ENCODE measurements around the gene SLIT3. TPM values are rescaled to one million over a fixed set of nuclear protein-coding genes. Genes with fewer than 3 reads are reported as not detected.

The SLIT3 gene
- total and polyA plus RNA-seq, 2 experiments from 2014 or later = 0.59 to 0.71 TPM

DNA sequence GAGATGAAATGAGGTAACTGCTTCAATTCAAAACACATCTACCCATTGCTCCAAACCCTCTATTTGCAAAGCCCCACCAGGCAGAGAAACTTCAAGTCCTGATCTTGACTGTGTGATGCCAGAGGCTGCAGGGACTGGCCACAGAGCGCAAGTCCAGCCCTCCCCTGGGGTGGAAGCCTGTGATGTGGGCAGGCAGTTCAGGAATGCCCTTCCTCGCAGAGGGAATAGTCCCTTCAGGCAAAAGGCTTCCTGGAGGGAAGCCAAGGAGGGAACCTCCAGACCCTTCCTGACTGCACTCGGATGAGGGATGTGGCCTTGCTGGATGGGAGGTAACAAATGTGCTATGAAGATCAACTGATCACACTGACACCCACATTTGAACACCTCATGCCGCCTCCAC is 131.2 kb downstream of the SLIT3 start:
- Histone ChIP-seq H3K27ac (ENCODE audit: low read depth) (no peak overlapping the region), H3K36me3 (ENCODE audit: insufficient read depth) (no peaks in the 10 kb centered on the region), H3K27me3 (ENCODE audit: insufficient read depth) (no peaks in the 10 kb centered on the region), H3K79me2 (replicated peaks; ENCODE audit: insufficient read depth) (no peaks in the 10 kb centered on the region), H4K20me1 (replicated peaks; ENCODE audit: insufficient read depth) (no peaks in the 10 kb centered on the region), H3F3A (replicated peaks; ENCODE audit: low read depth) (no peaks in the 10 kb centered on the region), H3K9me2 (ENCODE audit: insufficient read depth) (peaks cover 9% of the 10 kb centered on the region), H3K4me3 (no peak overlapping the region), H3K4me1 (ENCODE audit: insufficient read depth) (peaks cover 13% of the 10 kb centered on the region; the same call in 1 of the 2 replicates), H2AFZ (no peak overlapping the region), H3K4me2 (no peak overlapping the region)
- no peaks in the 10 kb centered on the region for H3K36me3 Mint-ChIP-seq (ENCODE audit: low read depth)
- ATAC-seq (no peak), DNase-seq (ENCODE audit: low spot score) (no peak)
- H3K4me1 Mint-ChIP-seq = peaks cover 12% of the 10 kb centered on the region
- H3K27ac Mint-ChIP-seq = no peak overlapping the region
- H3K27me3 Mint-ChIP-seq (ENCODE audit: insufficient read depth, low read depth, poor library complexity) = peaks cover 2% of the 10 kb centered on the region
- H3K4me3 Mint-ChIP-seq = no peak overlapping the region
- TF ChIP-seq, protein P1, sequence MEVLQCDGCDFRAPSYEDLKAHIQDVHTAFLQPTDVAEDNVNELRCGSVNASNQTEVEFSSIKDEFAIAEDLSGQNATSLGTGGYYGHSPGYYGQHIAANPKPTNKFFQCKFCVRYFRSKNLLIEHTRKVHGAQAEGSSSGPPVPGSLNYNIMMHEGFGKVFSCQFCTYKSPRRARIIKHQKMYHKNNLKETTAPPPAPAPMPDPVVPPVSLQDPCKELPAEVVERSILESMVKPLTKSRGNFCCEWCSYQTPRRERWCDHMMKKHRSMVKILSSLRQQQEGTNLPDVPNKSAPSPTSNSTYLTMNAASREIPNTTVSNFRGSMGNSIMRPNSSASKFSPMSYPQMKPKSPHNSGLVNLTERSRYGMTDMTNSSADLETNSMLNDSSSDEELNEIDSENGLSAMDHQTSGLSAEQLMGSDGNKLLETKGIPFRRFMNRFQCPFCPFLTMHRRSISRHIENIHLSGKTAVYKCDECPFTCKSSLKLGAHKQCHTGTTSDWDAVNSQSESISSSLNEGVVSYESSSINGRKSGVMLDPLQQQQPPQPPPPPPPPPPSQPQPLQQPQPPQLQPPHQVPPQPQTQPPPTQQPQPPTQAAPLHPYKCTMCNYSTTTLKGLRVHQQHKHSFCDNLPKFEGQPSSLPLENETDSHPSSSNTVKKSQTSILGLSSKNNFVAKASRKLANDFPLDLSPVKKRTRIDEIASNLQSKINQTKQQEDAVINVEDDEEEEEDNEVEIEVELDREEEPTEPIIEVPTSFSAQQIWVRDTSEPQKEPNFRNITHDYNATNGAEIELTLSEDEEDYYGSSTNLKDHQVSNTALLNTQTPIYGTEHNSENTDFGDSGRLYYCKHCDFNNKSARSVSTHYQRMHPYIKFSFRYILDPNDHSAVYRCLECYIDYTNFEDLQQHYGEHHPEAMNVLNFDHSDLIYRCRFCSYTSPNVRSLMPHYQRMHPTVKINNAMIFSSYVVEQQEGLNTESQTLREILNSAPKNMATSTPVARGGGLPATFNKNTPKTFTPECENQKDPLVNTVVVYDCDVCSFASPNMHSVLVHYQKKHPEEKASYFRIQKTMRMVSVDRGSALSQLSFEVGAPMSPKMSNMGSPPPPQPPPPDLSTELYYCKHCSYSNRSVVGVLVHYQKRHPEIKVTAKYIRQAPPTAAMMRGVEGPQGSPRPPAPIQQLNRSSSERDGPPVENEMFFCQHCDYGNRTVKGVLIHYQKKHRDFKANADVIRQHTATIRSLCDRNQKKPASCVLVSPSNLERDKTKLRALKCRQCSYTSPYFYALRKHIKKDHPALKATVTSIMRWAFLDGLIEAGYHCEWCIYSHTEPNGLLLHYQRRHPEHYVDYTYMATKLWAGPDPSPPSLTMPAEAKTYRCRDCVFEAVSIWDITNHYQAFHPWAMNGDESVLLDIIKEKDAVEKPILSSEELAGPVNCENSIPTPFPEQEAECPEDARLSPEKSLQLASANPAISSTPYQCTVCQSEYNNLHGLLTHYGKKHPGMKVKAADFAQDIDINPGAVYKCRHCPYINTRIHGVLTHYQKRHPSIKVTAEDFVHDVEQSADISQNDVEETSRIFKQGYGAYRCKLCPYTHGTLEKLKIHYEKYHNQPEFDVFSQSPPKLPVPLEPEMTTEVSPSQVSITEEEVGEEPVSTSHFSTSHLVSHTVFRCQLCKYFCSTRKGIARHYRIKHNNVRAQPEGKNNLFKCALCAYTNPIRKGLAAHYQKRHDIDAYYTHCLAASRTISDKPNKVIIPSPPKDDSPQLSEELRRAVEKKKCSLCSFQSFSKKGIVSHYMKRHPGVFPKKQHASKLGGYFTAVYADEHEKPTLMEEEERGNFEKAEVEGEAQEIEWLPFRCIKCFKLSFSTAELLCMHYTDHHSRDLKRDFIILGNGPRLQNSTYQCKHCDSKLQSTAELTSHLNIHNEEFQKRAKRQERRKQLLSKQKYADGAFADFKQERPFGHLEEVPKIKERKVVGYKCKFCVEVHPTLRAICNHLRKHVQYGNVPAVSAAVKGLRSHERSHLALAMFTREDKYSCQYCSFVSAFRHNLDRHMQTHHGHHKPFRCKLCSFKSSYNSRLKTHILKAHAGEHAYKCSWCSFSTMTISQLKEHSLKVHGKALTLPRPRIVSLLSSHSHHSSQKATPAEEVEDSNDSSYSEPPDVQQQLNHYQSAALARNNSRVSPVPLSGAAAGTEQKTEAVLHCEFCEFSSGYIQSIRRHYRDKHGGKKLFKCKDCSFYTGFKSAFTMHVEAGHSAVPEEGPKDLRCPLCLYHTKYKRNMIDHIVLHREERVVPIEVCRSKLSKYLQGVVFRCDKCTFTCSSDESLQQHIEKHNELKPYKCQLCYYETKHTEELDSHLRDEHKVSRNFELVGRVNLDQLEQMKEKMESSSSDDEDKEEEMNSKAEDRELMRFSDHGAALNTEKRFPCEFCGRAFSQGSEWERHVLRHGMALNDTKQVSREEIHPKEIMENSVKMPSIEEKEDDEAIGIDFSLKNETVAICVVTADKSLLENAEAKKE (CRISPR knock-in tag; IDR thresholded peaks at IDR 0.05) = no peak
- no peak for TF ChIP-seq ZNF114 (CRISPR knock-in tag; IDR thresholded peaks at IDR 0.05)
- no peak for TF ChIP-seq CREB1 (CRISPR knock-in tag; IDR thresholded peaks at IDR 0.05; ENCODE audit: low read depth)
- TF ChIP-seq, protein P2, sequence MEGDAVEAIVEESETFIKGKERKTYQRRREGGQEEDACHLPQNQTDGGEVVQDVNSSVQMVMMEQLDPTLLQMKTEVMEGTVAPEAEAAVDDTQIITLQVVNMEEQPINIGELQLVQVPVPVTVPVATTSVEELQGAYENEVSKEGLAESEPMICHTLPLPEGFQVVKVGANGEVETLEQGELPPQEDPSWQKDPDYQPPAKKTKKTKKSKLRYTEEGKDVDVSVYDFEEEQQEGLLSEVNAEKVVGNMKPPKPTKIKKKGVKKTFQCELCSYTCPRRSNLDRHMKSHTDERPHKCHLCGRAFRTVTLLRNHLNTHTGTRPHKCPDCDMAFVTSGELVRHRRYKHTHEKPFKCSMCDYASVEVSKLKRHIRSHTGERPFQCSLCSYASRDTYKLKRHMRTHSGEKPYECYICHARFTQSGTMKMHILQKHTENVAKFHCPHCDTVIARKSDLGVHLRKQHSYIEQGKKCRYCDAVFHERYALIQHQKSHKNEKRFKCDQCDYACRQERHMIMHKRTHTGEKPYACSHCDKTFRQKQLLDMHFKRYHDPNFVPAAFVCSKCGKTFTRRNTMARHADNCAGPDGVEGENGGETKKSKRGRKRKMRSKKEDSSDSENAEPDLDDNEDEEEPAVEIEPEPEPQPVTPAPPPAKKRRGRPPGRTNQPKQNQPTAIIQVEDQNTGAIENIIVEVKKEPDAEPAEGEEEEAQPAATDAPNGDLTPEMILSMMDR (conservative IDR thresholded peaks at IDR 0.05; ENCODE audit: low read depth in 2 of 2) = no peak
- no peak for TF ChIP-seq EZH2phosphoT487 (IDR thresholded peaks at IDR 0.05; ENCODE audit: unreplicated experiment)
- TF ChIP-seq, protein P3, sequence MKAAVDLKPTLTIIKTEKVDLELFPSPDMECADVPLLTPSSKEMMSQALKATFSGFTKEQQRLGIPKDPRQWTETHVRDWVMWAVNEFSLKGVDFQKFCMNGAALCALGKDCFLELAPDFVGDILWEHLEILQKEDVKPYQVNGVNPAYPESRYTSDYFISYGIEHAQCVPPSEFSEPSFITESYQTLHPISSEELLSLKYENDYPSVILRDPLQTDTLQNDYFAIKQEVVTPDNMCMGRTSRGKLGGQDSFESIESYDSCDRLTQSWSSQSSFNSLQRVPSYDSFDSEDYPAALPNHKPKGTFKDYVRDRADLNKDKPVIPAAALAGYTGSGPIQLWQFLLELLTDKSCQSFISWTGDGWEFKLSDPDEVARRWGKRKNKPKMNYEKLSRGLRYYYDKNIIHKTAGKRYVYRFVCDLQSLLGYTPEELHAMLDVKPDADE (IDR thresholded peaks at IDR 0.05) = no peak
- no peak for TF ChIP-seq STAT1 (IDR thresholded peaks at IDR 0.05; ENCODE audit: unreplicated experiment)
- TF ChIP-seq EZH2 (IDR thresholded peaks at IDR 0.05; ENCODE audit: low read depth, unreplicated experiment) = no peak
- TF ChIP-seq JUNB (IDR thresholded peaks at IDR 0.05; ENCODE audit: unreplicated experiment) = no peak
- no peak for TF ChIP-seq NANOG (IDR thresholded peaks at IDR 0.05; ENCODE audit: borderline replicate concordance)
- no peak for TF ChIP-seq POLR2AphosphoS5 (IDR thresholded peaks at IDR 0.05; ENCODE audit: low read depth)
- TF ChIP-seq, protein P4, sequence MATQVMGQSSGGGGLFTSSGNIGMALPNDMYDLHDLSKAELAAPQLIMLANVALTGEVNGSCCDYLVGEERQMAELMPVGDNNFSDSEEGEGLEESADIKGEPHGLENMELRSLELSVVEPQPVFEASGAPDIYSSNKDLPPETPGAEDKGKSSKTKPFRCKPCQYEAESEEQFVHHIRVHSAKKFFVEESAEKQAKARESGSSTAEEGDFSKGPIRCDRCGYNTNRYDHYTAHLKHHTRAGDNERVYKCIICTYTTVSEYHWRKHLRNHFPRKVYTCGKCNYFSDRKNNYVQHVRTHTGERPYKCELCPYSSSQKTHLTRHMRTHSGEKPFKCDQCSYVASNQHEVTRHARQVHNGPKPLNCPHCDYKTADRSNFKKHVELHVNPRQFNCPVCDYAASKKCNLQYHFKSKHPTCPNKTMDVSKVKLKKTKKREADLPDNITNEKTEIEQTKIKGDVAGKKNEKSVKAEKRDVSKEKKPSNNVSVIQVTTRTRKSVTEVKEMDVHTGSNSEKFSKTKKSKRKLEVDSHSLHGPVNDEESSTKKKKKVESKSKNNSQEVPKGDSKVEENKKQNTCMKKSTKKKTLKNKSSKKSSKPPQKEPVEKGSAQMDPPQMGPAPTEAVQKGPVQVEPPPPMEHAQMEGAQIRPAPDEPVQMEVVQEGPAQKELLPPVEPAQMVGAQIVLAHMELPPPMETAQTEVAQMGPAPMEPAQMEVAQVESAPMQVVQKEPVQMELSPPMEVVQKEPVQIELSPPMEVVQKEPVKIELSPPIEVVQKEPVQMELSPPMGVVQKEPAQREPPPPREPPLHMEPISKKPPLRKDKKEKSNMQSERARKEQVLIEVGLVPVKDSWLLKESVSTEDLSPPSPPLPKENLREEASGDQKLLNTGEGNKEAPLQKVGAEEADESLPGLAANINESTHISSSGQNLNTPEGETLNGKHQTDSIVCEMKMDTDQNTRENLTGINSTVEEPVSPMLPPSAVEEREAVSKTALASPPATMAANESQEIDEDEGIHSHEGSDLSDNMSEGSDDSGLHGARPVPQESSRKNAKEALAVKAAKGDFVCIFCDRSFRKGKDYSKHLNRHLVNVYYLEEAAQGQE (IDR thresholded peaks at IDR 0.05; ENCODE audit: unreplicated experiment) = no peak
- TF ChIP-seq ZNF331 (CRISPR knock-in tag; IDR thresholded peaks at IDR 0.05; ENCODE audit: low read depth) = no peak
- no peaks in the 10 kb centered on the region; the same call in 2 of the 3 replicates for H3K9me3 Mint-ChIP-seq

All from GM23338 (cell line).